Measurements from ENCODE around the gene NMNAT2. TPM values are rescaled to one million over a fixed set of nuclear protein-coding genes. Genes with fewer than 3 reads are reported as not detected.
A peak's percentile ranks its signal among the peaks of the same experiment; 100 is the strongest.

NMNAT2 gene
- not detected for total RNA-seq
- polyA plus RNA-seq: not detected

DNA sequence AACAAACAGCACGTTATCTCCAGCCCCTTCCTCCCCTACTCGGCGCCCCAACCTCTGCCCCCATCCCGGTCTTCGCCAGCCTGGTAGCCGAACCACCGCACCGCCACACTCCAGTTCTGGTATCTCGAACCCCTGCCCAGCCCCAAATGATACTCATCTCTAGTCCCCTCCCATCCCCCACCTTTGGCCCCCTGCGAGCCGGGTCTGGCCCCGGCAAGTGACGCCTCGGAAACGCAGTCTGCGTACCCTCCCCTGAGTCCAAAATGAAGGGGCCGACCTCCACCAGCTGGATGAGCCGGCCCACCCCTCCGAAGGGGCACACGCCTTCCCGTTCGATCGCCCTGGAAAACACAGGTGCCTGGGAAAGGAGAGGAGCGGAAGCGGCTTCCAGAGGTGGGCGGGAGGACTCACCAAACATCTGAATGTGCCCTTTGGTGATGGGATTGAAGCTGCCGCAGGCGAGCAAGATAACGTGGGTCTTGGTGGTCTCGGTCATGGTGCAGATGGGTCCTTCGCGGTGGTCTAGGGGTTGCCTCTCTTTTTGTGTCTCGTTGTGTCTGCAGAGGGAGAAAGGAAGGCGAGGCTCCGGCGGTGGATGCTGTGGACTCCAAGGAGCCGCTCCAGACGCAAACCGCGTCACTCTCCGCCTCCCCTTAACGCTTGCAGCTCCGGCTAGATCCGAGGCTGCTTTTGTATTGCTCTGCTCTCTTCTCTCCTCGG lies at the start of gene NMNAT2:
Gene NMNAT2, minus strand, starts transcription at position 609 of the 720 bp plus-strand sequence. Its CDS starts 113 bp downstream, at position 496.
- intact Hi-C loops (cut with micrococcal nuclease): no loop called here
- H3K27ac Mint-ChIP-seq: peak within 1 kb of the TSS in 1 of 7 donors; percentile 10
- peaks cover 0 to 14% (median 2%) of the 10 kb centered on the region in 8 donors for H3K9me3 Mint-ChIP-seq
- no peak for DNase-seq
- Histone ChIP-seq H3K4me3 (ENCODE audit: low read length in 2 of 2) (peak within 1 kb of the TSS in 1 of 2 donors; percentile 8), H3K27ac (ENCODE audit: low read depth, low read length) (no peak within 1 kb of the TSS), H3K4me1 (ENCODE audit: insufficient read depth, low read length) (peaks cover 15% of the 10 kb centered on the region), H3K27me3 (ENCODE audit: insufficient read depth, low read length) (peaks cover 17% of the 10 kb centered on the region), H3K9me3 (ENCODE audit: control insufficient read depth in 1 of 2, low read length in 2 of 2) (no peaks in the 10 kb centered on the region), H3K36me3 (ENCODE audit: insufficient read depth, low read length) (no peaks in the 10 kb centered on the region)
- H3K36me3 Mint-ChIP-seq: no peaks in the 10 kb centered on the region
- peaks cover 18 to 29% (median 24%) of the 10 kb centered on the region in 4 donors for H3K4me1 Mint-ChIP-seq
- ChIA-PET CTCF (ENCODE audit: partially characterized antibody) (no interaction called here), POLR2A (ENCODE audit: partially characterized antibody) (no interaction called here)
- H3K27me3 Mint-ChIP-seq: peaks cover 42 to 59% of the 10 kb centered on the region in 2 donors
- peak within 1 kb of the TSS; percentile 37 to 80 (median 70) for H3K4me3 Mint-ChIP-seq

GRCh38 chr1:183467687-183468086 lies 49.5 kb upstream of the NMNAT2 start:
- ChIA-PET POLR2A (ENCODE audit: partially characterized antibody) (no interaction called here), CTCF (ENCODE audit: partially characterized antibody) (interaction anchor here (0.8 to 1.9 kb wide), 3 partner anchors 181 to 217 kb away, joined by 3 to 14 read pairs (median 3); no protein-coding TSS in a partner anchor)
- H3K4me3 ChIP-seq (ENCODE audit: low read length in 2 of 2): no peak overlapping the region
- intact Hi-C loops (cut with micrococcal nuclease): no loop called here
- Mint-ChIP-seq H3K36me3 (peaks cover 0 to 20% of the 10 kb centered on the region in 2 donors), H3K27ac (no peak overlapping the region), H3K4me1 (peaks cover 0 to 29% (median 5%) of the 10 kb centered on the region in 4 donors), H3K4me3 (no peak overlapping the region), H3K9me3 (peaks cover 0 to 5% (median 0%) of the 10 kb centered on the region in 8 donors), H3K27me3 (peaks cover 6 to 13% of the 10 kb centered on the region in 2 donors)
- H3K27me3 ChIP-seq (ENCODE audit: insufficient read depth, low read length): no peaks in the 10 kb centered on the region
- H3K4me1 ChIP-seq (ENCODE audit: insufficient read depth, low read length): no peaks in the 10 kb centered on the region
- H3K9me3 ChIP-seq (ENCODE audit: control insufficient read depth in 1 of 2, low read length in 2 of 2): no peaks in the 10 kb centered on the region
- no peak for DNase-seq
- H3K36me3 ChIP-seq (ENCODE audit: insufficient read depth, low read length): no peaks in the 10 kb centered on the region
- H3K27ac ChIP-seq (ENCODE audit: low read depth, low read length): no peak overlapping the region

DNA sequence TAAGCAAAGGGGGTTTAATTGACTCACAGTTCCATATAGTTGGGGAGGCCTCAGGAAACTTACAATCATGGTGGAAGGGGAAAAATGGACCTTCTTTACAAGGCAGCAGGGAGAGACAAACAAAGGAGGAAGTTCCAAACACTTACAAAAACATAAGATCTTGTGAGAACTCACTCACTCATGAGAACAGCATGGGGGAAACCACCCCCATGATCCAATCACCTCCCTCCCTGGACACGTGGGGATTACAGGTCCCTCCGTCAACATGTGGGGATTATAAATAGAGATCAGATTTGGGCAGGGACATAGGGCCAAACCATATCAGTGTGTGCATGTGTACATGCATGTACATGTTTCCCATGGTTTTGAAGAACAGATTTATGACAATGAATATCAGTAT lies 48.6 kb upstream of the NMNAT2 start:
- intact Hi-C loops (cut with micrococcal nuclease): no loop called here

GRCh38 chr1:183463566-183463965 lies 45.4 kb upstream of the NMNAT2 start:
- Histone ChIP-seq H3K36me3 (ENCODE audit: insufficient read depth, low read length) (no peaks in the 10 kb centered on the region), H3K9me3 (ENCODE audit: control insufficient read depth in 1 of 2, low read length in 2 of 2) (no peaks in the 10 kb centered on the region), H3K4me1 (ENCODE audit: insufficient read depth, low read length) (no peaks in the 10 kb centered on the region), H3K4me3 (ENCODE audit: low read length in 2 of 2) (no peak overlapping the region), H3K27ac (ENCODE audit: low read depth, low read length) (no peak overlapping the region), H3K27me3 (ENCODE audit: insufficient read depth, low read length) (peaks cover 3% of the 10 kb centered on the region)
- no peak for DNase-seq
- H3K4me3 Mint-ChIP-seq: no peak overlapping the region
- peaks cover 0 to 5% (median 2%) of the 10 kb centered on the region in 4 donors for H3K4me1 Mint-ChIP-seq
- H3K27ac Mint-ChIP-seq: no peak overlapping the region
- ChIA-PET CTCF (ENCODE audit: partially characterized antibody) (interaction anchor here (1.7 kb wide), 1 partner anchor 222 kb away, joined by 4 read pairs; no protein-coding TSS in a partner anchor), POLR2A (ENCODE audit: partially characterized antibody) (no interaction called here)
- intact Hi-C loops (cut with micrococcal nuclease): no loop called here
- no peaks in the 10 kb centered on the region for H3K36me3 Mint-ChIP-seq
- peaks cover 13 to 25% of the 10 kb centered on the region in 2 donors for H3K27me3 Mint-ChIP-seq
- H3K9me3 Mint-ChIP-seq: no peaks in the 10 kb centered on the region

More for the DNA sequence above, 48.6 kb upstream of the NMNAT2 start:
- H3K27me3 Mint-ChIP-seq: peaks cover 8 to 16% of the 10 kb centered on the region in 2 donors
- peaks cover 0 to 2% (median 0%) of the 10 kb centered on the region in 8 donors for H3K9me3 Mint-ChIP-seq
- Histone ChIP-seq H3K4me1 (ENCODE audit: insufficient read depth, low read length) (no peaks in the 10 kb centered on the region), H3K9me3 (ENCODE audit: control insufficient read depth in 1 of 2, low read length in 2 of 2) (no peaks in the 10 kb centered on the region), H3K27ac (ENCODE audit: low read depth, low read length) (no peak overlapping the region), H3K36me3 (ENCODE audit: insufficient read depth, low read length) (no peaks in the 10 kb centered on the region), H3K27me3 (ENCODE audit: insufficient read depth, low read length) (peaks cover 3% of the 10 kb centered on the region), H3K4me3 (ENCODE audit: low read length in 2 of 2) (no peak overlapping the region)
- no peak for DNase-seq
- POLR2A ChIA-PET (ENCODE audit: partially characterized antibody): no interaction called here
- CTCF ChIA-PET (ENCODE audit: partially characterized antibody): no interaction called here
- peaks cover 0 to 21% (median 7%) of the 10 kb centered on the region in 4 donors for H3K4me1 Mint-ChIP-seq
- no peak overlapping the region for H3K27ac Mint-ChIP-seq
- H3K36me3 Mint-ChIP-seq: peaks cover 0 to 13% of the 10 kb centered on the region in 2 donors
- no peak overlapping the region for H3K4me3 Mint-ChIP-seq

DNA sequence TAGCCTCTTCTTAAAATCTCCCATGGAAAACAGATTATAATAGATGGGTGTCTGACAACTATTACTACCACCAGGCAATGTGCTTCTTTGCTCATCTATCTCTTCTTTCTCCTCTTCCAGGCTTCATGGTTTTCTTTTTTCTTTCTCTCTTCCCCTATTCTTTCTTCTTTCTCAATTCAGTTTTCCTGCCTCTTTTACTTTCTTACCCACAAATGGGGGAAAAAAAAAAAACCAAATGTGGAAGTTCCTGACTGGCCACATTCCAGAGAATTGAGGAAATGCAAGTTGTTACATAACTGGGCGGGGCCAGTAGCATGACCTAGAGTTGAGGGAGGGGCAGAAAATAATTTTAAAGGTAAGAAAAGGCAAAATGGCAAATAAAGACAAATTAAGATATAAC lies 43.2 kb upstream of the NMNAT2 start:
- H3K4me1 ChIP-seq (ENCODE audit: insufficient read depth, low read length): no peaks in the 10 kb centered on the region
- peaks cover 3% of the 10 kb centered on the region for H3K27me3 ChIP-seq (ENCODE audit: insufficient read depth, low read length)
- no peak overlapping the region for H3K27ac Mint-ChIP-seq
- no peaks in the 10 kb centered on the region for H3K9me3 Mint-ChIP-seq
- no peak overlapping the region for H3K4me3 ChIP-seq (ENCODE audit: low read length in 2 of 2)
- peaks cover 17 to 30% of the 10 kb centered on the region in 2 donors for H3K27me3 Mint-ChIP-seq
- no peak for DNase-seq
- no peaks in the 10 kb centered on the region for H3K36me3 ChIP-seq (ENCODE audit: insufficient read depth, low read length)
- CTCF ChIA-PET (ENCODE audit: partially characterized antibody): interaction anchor here (0.5 kb wide), 1 partner anchor 127 kb away, joined by 3 read pairs; no protein-coding TSS in a partner anchor
- no peak overlapping the region for H3K4me3 Mint-ChIP-seq
- no peaks in the 10 kb centered on the region for H3K36me3 Mint-ChIP-seq
- peaks cover 0 to 5% (median 2%) of the 10 kb centered on the region in 4 donors for H3K4me1 Mint-ChIP-seq
- H3K27ac ChIP-seq (ENCODE audit: low read depth, low read length): no peak overlapping the region
- H3K9me3 ChIP-seq (ENCODE audit: control insufficient read depth in 1 of 2, low read length in 2 of 2): no peaks in the 10 kb centered on the region
- intact Hi-C loops (cut with micrococcal nuclease): no loop called here
- POLR2A ChIA-PET (ENCODE audit: partially characterized antibody): no interaction called here

DNA sequence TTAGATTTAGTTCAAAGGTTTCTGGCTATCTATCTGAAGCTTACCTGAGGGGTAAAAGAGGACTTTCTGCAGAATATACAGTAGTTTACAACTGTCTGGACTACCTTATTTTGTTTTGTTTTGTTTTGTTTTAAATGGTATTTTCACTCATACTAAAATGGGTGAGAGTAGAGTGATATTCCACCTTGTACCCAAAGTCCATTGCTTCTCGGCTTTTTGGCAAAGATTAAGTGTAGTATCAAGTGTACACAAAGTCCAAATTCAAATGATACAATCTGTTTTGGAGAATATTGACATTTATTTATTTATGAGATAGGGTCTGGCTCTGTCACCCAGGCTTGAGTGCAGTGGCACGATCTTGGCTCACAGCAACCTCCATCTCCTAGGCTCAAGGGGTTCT lies 42.4 kb upstream of the NMNAT2 start:
- peak overlapping the region in 1 of 7 donors; percentile 35 for H3K27ac Mint-ChIP-seq
- H3K9me3 Mint-ChIP-seq: no peaks in the 10 kb centered on the region
- peaks cover 20 to 30% of the 10 kb centered on the region in 2 donors for H3K27me3 Mint-ChIP-seq
- H3K4me3 ChIP-seq (ENCODE audit: low read length in 2 of 2): no peak overlapping the region
- H3K4me1 Mint-ChIP-seq: peaks cover 0 to 5% (median 2%) of the 10 kb centered on the region in 4 donors
- ChIA-PET CTCF (ENCODE audit: partially characterized antibody) (interaction anchor here (0.6 kb wide), 1 partner anchor 14 kb away, joined by 4 read pairs; no protein-coding TSS in a partner anchor), POLR2A (ENCODE audit: partially characterized antibody) (no interaction called here)
- no peaks in the 10 kb centered on the region for H3K4me1 ChIP-seq (ENCODE audit: insufficient read depth, low read length)
- no peak for DNase-seq
- no peaks in the 10 kb centered on the region for H3K36me3 Mint-ChIP-seq
- peaks cover 3% of the 10 kb centered on the region for H3K27me3 ChIP-seq (ENCODE audit: insufficient read depth, low read length)
- H3K27ac ChIP-seq (ENCODE audit: low read depth, low read length): no peak overlapping the region
- H3K4me3 Mint-ChIP-seq: no peak overlapping the region
- H3K36me3 ChIP-seq (ENCODE audit: insufficient read depth, low read length): no peaks in the 10 kb centered on the region
- intact Hi-C loops (cut with micrococcal nuclease): no loop called here
- H3K9me3 ChIP-seq (ENCODE audit: control insufficient read depth in 1 of 2, low read length in 2 of 2): no peaks in the 10 kb centered on the region

GRCh38 chr1:183457449-183457848 lies 39.3 kb upstream of the NMNAT2 start:
- DNase-seq: no peak
- H3K4me3 Mint-ChIP-seq: no peak overlapping the region
- CTCF ChIA-PET (ENCODE audit: partially characterized antibody): no interaction called here
- POLR2A ChIA-PET (ENCODE audit: partially characterized antibody): no interaction called here
- Histone ChIP-seq H3K9me3 (ENCODE audit: control insufficient read depth in 1 of 2, low read length in 2 of 2) (no peaks in the 10 kb centered on the region), H3K27ac (ENCODE audit: low read depth, low read length) (no peak overlapping the region), H3K27me3 (ENCODE audit: insufficient read depth, low read length) (peaks cover 3% of the 10 kb centered on the region), H3K36me3 (ENCODE audit: insufficient read depth, low read length) (no peaks in the 10 kb centered on the region), H3K4me1 (ENCODE audit: insufficient read depth, low read length) (no peaks in the 10 kb centered on the region), H3K4me3 (ENCODE audit: low read length in 2 of 2) (no peak overlapping the region)
- no peaks in the 10 kb centered on the region for H3K9me3 Mint-ChIP-seq
- intact Hi-C loops (cut with micrococcal nuclease): no loop called here
- no peaks in the 10 kb centered on the region for H3K36me3 Mint-ChIP-seq
- peaks cover 0 to 5% (median 2%) of the 10 kb centered on the region in 4 donors for H3K4me1 Mint-ChIP-seq
- H3K27ac Mint-ChIP-seq: no peak overlapping the region
- peaks cover 20 to 21% of the 10 kb centered on the region in 2 donors for H3K27me3 Mint-ChIP-seq

Data from CD4-positive, alpha-beta memory T cell (primary cell).